NCI-H187 treated with DMSO at 0.1 percent for 48 hours (cell line): ENCODE results near the gene RHAG.

Source experiments
- DNase-seq: peaks from one replicate; lab custom pipeline; 2025; lab: John Stamatoyannopoulos, UW

RHAG gene

DNA sequence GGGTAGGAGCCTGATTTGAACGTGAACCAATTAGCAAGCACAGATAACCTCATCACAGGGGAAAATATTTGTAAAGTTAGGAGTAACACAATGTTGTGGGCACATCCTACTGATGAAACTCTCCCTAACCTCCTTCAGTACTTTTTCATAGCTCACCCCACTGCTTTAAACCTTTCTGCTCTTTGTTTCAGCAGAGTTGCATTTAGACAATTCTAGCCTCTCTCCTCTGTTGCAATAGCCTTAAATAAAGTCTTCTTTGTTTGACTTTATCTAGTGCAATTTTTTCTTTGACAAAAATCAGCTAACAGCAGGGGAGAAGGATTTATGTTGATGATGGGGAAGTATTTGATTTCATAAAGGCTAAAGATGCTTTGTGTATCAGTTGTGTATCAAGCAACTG, 72.1 kb downstream of the RHAG start:
- DNase-seq = no peak

GRCh38 chr6:49563006-49563886, 73.4 kb downstream of the RHAG start:
- DNase-seq = no peak

DNA sequence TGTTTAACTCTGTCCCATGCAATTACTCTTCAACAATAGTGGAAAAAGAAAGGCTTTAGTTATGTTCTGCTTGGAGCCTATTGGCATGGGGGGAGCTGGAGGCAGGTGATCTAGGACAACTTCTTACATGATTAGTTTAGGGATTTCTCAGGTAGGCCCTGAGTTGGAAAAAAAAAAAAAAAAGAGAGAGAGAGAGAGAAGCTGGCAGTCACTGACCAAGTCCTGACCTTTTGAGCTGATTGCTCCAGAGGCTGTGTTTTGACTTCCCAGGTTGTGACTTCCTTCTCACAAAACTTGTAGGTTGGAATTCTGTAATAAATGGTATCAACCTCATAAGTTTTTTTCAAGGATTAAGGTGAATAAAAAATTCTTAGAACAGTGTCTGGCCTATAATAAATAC, 78.4 kb downstream of the RHAG start:
- DNase-seq = no peak

- no peak for DNase-seq
Observed at GRCh38 chr6:49557177-49557576, 79.5 kb downstream of the RHAG start.

GRCh38 chr6:49556429-49556837, 80.2 kb downstream of the RHAG start:
- no peak for DNase-seq

DNA sequence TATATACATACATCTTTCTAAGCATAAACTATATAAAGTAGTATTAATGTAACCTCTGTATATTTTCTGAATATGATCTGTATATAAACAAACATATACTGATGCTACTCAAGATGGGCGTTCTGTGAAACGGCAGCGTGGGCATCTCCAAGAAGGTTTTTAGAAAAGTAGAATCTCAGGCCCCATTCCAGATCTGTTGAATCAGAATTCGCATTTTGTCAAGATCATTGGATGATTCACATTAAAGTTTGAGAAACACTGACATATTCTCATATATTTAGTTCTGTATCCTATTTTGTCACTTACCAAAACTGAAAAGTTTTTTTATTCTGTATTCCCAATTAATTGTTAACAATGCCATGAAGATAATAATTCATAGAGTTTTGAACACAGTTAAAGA, 80.7 kb downstream of the RHAG start:
- no peak for DNase-seq
